GM12878 (cell line): ENCODE measurements around the gene OPA1.

Experiments
- PBX3 ChIP-seq: IDR thresholded peaks from 2 replicates; pipeline ENCODE4 v1.6.1; 2011; ENCODE audit warnings: mild to moderate bottlenecking, low read depth, low read length, moderate library complexity; ENCODE audit not compliant: insufficient replicate concordance
- POLR2AphosphoS2 ChIP-seq: IDR thresholded peaks from 2 replicates; pipeline ENCODE4 v1.6.1; 2011; ENCODE audit warnings: low read depth, mild to moderate bottlenecking, low read length, improper control_type of control experiment, moderate library complexity

GRCh38 chr3:193711964-193712598 lies 119.1 kb downstream of the OPA1 start:
- TF ChIP-seq POLR2AphosphoS2 = no peak
- no peak for TF ChIP-seq PBX3
